ENCODE results near the gene MAD2L1. TPM values are rescaled to one million over a fixed set of nuclear protein-coding genes. Genes with fewer than 3 reads are reported as not detected.

MAD2L1 gene
- total RNA-seq, 2 donors from 2014 or later = 0.78 TPM; not detected in 1

GRCh38 chr4:120026853-120027252 lies 39.8 kb downstream of the MAD2L1 start:
- TF ChIP-seq CTCF (IDR thresholded peaks at IDR 0.05) = no peak
- no peak for TF ChIP-seq POLR2A (IDR thresholded peaks at IDR 0.05)
- no peaks in the 10 kb centered on the region for H3K36me3 ChIP-seq (replicated peaks in 1 of 2; ENCODE audit: insufficient read depth in 1 of 2, low read depth in 2 of 2)
- WGBS, 2 donors = 60 to 86% methylated on average over 2 of the region's 2 CpGs
- intact Hi-C loops (cut with DNase I) = no loop called here
- ATAC-seq (no peak), DNase-seq (no peak)
- H3K9me3 ChIP-seq = no peaks in the 10 kb centered on the region
- H3K4me1 ChIP-seq = no peaks in the 10 kb centered on the region
- H3K27me3 ChIP-seq = no peaks in the 10 kb centered on the region
- no peak overlapping the region for H3K27ac ChIP-seq
- H3K4me3 ChIP-seq = no peak overlapping the region

GRCh38 chr4:120025516-120025915 lies 41.1 kb downstream of the MAD2L1 start:
- ATAC-seq = no peak
- Histone ChIP-seq H3K4me1 (no peaks in the 10 kb centered on the region), H3K36me3 (replicated peaks in 1 of 2; ENCODE audit: insufficient read depth in 1 of 2, low read depth in 2 of 2) (no peaks in the 10 kb centered on the region), H3K9me3 (no peaks in the 10 kb centered on the region), H3K4me3 (no peak overlapping the region), H3K27me3 (no peaks in the 10 kb centered on the region), H3K27ac (no peak overlapping the region)
- TF ChIP-seq POLR2A (IDR thresholded peaks at IDR 0.05) (no peak), CTCF (IDR thresholded peaks at IDR 0.05) (no peak)
- no peak for DNase-seq
- intact Hi-C loops (cut with DNase I) = no loop called here
- 66 to 81% methylated on average over 1 of the region's 1 CpG for WGBS, 2 donors

GRCh38 chr4:120018786-120019185 lies 47.9 kb downstream of the MAD2L1 start:
- DNase-seq (no peak), ATAC-seq (no peak)
- no peak overlapping the region for H3K27ac ChIP-seq
- no peak for TF ChIP-seq POLR2A (IDR thresholded peaks at IDR 0.05)
- TF ChIP-seq CTCF (IDR thresholded peaks at IDR 0.05) = no peak
- 85 to 100% methylated on average over 1 of the region's 1 CpG for WGBS, 2 donors
- no peak overlapping the region for H3K4me3 ChIP-seq
- intact Hi-C loops (cut with DNase I) = no loop called here
- no peaks in the 10 kb centered on the region for H3K9me3 ChIP-seq
- H3K27me3 ChIP-seq = no peaks in the 10 kb centered on the region
- peaks cover 14% of the 10 kb centered on the region for H3K4me1 ChIP-seq
- H3K36me3 ChIP-seq (replicated peaks in 1 of 2; ENCODE audit: insufficient read depth in 1 of 2, low read depth in 2 of 2) = no peaks in the 10 kb centered on the region

GRCh38 chr4:120017939-120018692 lies 48.5 kb downstream of the MAD2L1 start:
- Histone ChIP-seq H3K4me3 (no peak overlapping the region), H3K9me3 (no peaks in the 10 kb centered on the region), H3K27me3 (no peaks in the 10 kb centered on the region), H3K27ac (peak overlapping the region in 2 of 4 donors; percentile 26 to 45), H3K4me1 (peaks cover 14% of the 10 kb centered on the region), H3K36me3 (replicated peaks in 1 of 2; ENCODE audit: insufficient read depth in 1 of 2, low read depth in 2 of 2) (no peaks in the 10 kb centered on the region)
- intact Hi-C loops (cut with DNase I) = no loop called here
- no peak for TF ChIP-seq POLR2A (IDR thresholded peaks at IDR 0.05)
- TF ChIP-seq CTCF (IDR thresholded peaks at IDR 0.05) = no peak
- 29 to 40% methylated on average over 6 of the region's 6 CpGs for WGBS, 2 donors
- peak; percentile 55 for ATAC-seq
- DNase-seq = no peak

- Histone ChIP-seq H3K27me3 (no peaks in the 10 kb centered on the region), H3K4me1 (no peaks in the 10 kb centered on the region), H3K4me3 (no peak overlapping the region), H3K9me3 (no peaks in the 10 kb centered on the region), H3K36me3 (replicated peaks in 1 of 2; ENCODE audit: insufficient read depth in 1 of 2, low read depth in 2 of 2) (no peaks in the 10 kb centered on the region), H3K27ac (no peak overlapping the region)
- 47 to 72% methylated on average over 2 of the region's 2 CpGs for WGBS, 2 donors
- TF ChIP-seq CTCF (IDR thresholded peaks at IDR 0.05) (no peak), POLR2A (IDR thresholded peaks at IDR 0.05) (no peak)
- ATAC-seq (no peak), DNase-seq (no peak)
- intact Hi-C loops (cut with DNase I) = no loop called here
Observed at GRCh38 chr4:120011725-120012124, 54.9 kb downstream of the MAD2L1 start.

Data from body of pancreas (tissue), 4 donors.